Hindlimb muscle (tissue), 1 donor: Measurements from ENCODE around the gene GSTO2. TPM values are rescaled to one million over a fixed set of nuclear protein-coding genes. Genes with fewer than 3 reads are reported as not detected.

Source experiments
- DNase-seq: peaks from one replicate; pipeline ENCODE4 v3.0.0-alpha.2; 2013
- polyA plus RNA-seq: library from polyadenylated mRNA; unstranded; fragments of 120-200 nt; gene quantifications from one replicate; pipeline ENCODE4 v1.2.1, GENCODE V29; 2013; ENCODE audit not compliant: insufficient read length

The GSTO2 gene
- polyA plus RNA-seq, 1 donor = 1.1 TPM

GRCh38 chr10:104281694-104282093 lies 12.7 kb downstream of the GSTO2 start:
- no peak for DNase-seq

- no peak for DNase-seq
Measured at GRCh38 chr10:104284846-104285245, 15.9 kb downstream of the GSTO2 start.

DNA sequence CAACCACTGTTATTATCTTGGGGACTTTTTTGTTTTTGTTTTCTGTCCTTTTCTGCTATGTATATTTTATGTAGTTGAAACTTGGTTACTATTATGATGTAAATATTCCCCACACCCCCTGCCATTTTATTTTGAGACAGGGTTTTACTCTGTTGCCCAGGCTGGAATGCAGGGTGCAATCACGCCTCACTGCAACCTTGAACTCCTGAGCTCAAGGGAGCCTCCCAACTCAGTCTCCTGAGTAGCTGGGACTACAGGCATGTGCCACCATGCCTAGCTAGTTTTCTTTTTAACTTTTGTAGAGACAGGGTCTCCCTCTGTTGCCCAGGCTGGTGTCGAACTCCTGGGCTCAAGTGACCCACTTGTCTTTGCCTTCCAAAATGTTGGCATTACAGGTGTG lies 18.0 kb downstream of the GSTO2 start:
- no peak for DNase-seq

DNA sequence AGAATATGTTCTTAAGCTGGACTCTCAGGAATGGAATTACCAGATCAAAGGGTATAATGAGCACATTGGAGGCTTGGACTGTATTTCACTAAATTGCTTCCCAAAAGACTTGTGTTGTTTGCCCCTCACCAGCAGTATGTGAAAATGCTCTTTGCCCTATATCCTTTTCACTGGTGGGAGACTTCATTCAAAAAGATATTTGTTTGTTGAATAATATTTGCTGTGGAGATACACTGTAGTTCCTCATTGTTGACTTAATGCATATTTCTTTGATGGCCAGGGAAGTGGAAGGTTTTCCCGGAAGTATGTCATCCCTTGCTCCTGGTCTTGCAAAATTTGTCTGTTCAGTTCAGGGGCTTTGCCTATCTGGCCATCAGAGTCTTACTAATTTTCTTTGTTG lies 19.4 kb downstream of the GSTO2 start:
- no peak for DNase-seq

GRCh38 chr10:104291439-104291951 lies 22.5 kb downstream of the GSTO2 start:
- DNase-seq = peak; percentile 92

DNA sequence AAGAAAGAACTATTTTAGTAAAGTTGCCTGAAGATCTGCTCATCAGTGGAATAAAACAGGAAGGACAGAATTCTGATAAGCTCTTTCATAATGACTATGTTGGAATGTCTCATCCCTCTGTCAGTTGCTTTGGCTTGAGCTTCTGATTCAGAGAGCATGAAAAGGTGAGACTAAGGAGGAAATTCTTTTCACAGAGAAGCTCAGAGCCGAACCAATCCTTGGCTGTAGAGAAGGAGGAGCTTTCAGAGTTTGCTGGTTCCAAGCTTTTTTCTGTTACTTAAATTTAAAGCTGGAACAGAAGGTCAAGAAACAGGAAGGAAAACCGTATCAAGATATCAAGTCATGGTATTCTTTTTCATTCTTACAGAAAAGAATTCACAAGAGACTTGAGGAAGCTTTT lies 24.0 kb downstream of the GSTO2 start:
- DNase-seq = no peak

- DNase-seq = no peak
Measured at GRCh38 chr10:104293781-104294321, 24.9 kb downstream of the GSTO2 start.

- no peak for DNase-seq
Measured at GRCh38 chr10:104296687-104297436, 27.9 kb downstream of the GSTO2 start.

DNA sequence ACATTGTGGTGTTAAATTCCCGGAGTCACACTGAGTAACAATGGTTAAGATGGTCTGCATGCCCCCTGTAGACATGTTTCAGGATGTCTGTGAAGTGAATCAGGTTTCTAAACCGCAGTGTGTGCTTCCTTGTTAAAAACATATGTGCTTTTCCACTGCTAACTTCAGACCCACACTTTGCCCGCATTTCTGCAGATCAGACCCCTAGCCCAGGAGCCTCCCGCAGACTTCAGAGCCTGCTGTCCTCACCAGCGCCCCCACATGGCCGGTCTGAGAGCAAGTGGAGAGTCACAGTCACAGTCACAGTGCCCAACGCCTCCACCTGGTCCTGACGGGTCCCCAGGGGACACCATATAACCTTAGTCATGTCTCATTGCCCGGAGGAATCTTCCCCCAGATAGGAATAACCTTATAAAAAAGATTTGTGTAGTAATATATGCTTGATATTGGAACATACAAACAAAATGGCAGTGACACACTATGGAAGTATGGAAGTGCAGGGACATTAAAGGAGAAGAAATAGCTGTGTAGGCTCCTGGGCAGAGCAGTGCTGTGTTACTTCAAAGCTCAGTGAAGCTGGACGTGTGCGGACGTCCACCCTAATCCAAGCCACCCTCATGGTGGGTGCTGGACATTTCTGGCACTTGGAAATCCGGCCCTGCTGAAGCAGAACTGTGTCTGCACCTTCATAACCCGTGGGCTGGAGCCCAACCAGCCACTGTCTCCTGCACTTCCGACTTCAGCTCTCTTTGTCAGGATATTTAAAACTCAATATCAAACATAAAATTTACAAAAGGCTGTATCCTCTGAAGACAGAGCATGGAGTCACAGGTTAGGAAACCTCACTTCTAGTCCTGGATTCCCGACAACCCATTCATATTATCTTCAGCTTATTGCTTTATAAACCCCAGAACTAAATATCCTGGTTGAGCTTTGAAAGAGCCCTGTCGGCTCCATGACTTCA lies 29.0 kb downstream of the GSTO2 start:
- no peak for DNase-seq

- DNase-seq = no peak
Measured at GRCh38 chr10:104299031-104299904, 30.3 kb downstream of the GSTO2 start.

GRCh38 chr10:104300002-104300735 lies 31.2 kb downstream of the GSTO2 start:
- DNase-seq = peak; percentile 79

DNA sequence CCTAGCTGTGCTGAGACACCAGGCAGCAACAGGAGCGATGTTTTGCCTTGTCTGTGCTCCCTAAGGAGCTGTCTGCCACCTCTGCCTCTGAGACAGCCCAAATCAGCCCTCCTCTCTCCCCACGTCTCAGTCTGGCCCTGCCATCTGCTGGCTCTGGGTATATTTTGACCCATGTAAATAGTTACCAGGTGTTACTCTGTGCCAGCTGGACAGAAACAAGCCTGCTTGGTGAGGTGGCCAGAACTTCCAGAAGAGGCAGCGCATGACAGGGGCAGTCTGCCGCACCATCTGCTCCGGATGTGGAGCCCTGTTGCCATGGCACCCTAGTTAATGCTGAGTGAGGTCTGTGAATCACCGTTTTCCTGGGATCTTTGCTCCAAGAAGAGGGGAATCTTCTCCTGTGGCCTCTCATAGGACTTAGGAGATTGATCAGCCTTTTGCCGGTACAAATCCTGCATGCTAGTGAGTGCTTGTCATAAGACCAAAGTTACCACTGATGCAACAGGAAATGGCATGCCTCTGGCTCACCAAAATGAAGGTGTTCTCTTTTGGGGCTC lies 31.8 kb downstream of the GSTO2 start:
- peak; percentile 66 for DNase-seq

DNA sequence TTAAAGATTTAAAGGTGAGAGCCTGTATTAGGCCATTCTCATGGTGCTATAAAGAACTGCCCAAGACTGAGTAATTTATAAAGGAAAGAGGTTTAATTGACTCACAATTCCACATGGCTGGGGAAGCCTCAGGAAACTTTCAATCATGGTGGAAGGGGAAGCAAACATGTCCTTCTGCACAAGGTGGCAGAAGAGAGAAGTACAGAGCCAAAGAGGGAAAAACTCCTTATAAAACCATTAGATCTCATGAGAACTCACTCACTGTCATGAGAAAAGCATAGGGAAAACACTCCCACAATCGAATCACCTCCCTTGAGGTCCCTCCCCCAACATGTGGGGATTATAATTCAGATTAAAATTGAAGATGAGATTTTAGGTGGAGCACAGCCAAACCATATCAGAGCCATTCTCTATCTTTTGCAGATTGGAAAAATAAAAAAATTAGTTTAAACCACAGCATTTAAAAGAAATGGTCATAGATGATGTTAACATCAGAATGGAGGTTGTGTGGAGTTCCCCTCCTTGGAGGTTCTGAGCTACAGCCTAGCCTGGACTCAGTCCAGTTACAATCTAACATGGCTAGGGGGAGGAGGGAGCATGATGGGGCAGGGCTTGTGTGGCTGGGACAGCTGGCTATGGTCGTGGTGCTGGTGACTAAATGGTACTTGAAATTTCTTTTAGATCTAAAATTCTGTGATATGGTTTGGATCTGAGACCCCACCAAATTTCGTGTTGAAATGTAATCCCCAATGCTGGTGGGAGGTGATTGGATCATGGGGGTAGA lies 33.1 kb downstream of the GSTO2 start:
- DNase-seq = no peak

DNA sequence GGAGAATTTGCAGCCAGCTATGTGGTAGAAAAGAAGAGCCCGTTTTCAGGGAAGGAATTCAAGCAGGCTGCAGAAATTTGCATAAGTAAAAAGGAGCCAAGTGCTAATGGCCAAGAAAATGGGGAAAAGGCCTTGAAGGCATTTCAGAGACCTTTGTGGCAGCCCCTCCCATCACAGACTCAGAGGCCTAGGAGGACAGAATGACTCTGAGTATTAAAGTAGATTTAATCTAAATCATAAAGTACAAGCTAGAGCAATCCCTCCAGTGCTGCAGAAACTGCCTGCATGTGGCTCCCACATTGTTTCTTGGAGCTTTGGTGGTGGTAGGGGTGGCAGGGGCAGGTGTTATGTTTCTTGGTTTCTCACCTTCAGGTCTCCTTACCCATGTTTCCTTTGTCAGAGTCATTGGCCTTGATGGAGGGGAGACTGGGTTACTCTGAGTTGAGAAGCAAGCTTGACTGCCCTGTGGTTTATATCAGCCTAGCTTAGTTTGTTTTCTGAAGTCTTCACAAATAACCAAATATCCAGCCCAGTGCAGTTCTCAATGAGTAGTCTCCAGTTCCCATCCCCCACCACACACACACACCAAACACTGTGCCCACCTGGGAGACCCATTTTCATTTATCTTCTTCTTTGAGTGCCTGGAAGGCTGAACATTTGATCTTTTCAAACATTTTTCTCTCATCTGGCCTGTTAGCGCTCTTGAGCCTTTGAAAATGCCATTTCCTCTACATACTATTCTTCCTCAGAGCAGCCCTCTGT lies 34.8 kb downstream of the GSTO2 start:
- no peak for DNase-seq

GRCh38 chr10:104304356-104304745 lies 35.4 kb downstream of the GSTO2 start:
- no peak for DNase-seq

DNA sequence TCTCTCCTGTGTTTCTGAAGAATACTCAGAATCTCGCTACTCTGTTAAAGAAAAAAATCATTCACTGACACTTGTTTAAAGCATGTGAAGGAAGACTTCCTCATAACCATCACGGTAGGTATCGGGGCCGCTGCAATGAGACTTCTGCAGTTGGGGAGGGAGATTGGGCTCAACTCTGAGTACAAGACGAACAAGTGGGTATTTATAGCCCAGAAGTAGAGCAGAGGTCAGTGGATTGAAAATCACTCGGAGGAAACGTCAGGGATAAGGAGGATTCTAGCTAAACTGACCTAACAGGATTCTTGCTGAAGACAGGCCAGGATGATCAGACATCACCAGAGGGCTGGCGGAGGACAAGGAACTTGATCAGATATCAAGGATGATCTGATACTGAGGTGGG lies 35.9 kb downstream of the GSTO2 start:
- DNase-seq = no peak

DNA sequence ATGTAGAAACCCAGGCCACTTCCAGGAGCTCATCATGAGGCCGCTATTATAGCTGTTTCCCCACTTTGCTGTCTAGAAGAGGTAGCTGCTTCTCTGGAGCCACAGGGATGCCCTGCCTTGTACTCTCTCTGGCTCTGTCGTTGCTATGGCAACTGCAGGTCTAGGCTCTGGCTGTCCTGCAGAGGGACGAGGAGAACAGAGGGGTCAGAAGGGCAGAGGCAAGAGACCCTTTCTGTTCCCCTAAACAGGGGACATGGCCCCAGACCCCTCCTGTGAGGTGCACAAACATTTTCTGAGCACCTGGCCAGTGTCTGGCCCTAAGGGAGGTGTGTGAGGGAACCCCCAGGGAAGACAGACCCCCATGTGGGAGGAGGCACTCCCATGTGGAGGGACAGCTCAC lies 37.9 kb downstream of the GSTO2 start:
- DNase-seq = no peak

DNA sequence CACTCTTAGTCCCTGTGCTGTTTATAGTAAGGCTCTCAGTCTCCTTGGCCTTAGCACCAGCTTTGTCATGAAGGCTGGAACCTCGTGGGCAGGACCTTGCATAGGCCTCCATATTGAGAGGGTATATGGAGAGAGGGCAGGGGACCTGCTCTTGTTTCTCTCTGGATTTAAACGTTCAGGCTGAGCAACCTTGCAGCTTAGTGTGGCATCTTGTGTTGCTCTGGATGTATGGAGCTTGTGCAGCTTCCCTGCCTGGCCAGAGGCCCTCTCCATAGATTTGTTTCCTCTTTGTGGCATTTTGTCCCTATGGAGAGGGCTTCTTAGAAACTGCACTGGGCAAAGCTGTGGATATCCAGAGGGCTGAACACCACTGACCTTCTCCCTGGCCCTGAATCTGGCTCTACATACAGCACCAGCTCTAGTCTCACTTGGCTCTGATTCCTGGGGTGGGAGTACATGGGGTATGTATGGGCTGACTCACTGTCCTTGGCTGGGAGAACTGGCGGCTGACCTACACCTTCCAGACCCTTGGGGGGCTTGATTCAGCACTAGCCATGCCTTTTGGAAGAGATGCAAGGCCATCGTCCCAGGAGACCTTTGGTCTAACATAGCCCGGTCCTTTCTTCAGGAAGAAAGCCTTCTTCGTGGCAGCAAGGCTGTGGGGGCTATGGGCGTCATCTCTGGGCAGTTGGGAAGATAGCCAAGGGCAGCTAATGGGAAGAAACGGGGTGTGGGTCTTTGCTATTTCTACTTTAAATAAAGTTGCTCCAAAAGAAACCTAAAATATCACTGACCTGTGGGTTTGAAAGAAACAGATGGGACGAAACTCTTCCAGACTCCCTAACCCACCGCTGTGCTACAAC lies 38.8 kb downstream of the GSTO2 start:
- DNase-seq = no peak
